ENCODE results near the gene THPO. TPM values are rescaled to one million over a fixed set of nuclear protein-coding genes. Genes with fewer than 3 reads are reported as not detected.
A peak's percentile ranks its signal among the peaks of the same experiment; 100 is the strongest.

THPO gene
- total and polyA plus RNA-seq, 2 donors (not counting 3 experiments of a cell fraction or from before 2014, with no cell fraction given) = 0.08 TPM; not detected in 1

GRCh38 chr3:184337399-184337714 is 40.6 kb downstream of the THPO start, which contains the start of gene FAM131A:
FAM131A (plus strand) TSS chr3:184337600; CDS start chr3:184337631, 31 bp downstream.
- CTCF ChIA-PET = interaction anchor here (0.7 to 2.2 kb wide), 11 partner anchors 8 to 442 kb away, joined by 3 to 7 read pairs (median 4); partner anchors contain the start of gene EIF2B5
- H3K79me2 ChIP-seq (ENCODE audit: control insufficient read depth, insufficient read depth, low read length) = peaks cover 48% of the 10 kb centered on the region
- no TSS peak for BruUV-seq (replicated peaks)

More at GRCh38 chr3:184337399-184337714, 40.6 kb downstream of the THPO start, which contains the start of gene FAM131A:
- peak within 1 kb of the TSS; percentile 31 to 62 (median 54) for H3K4me3 ChIP-seq (replicated peaks in 1 of 3; ENCODE audit: insufficient read depth in 1 of 3, low read depth in 1 of 3, low read length in 3 of 3)
- peak; percentile 35 for FAIRE-seq
- dilution Hi-C loops (cut with MboI; ENCODE audit: extremely low pct_ligation_motif_present, low sequenced_read_pairs) = no loop called here
- POLR2A ChIA-PET = interaction anchor here (0.6 to 1.0 kb wide), 3 partner anchors 22 to 186 kb away, joined by 3 to 5 read pairs (median 4); no protein-coding TSS in a partner anchor
- TF ChIP-seq CTCF (IDR thresholded peaks at IDR 0.05; ENCODE audit: extremely low read depth in 1 of 2, insufficient read depth in 1 of 2, low read depth in 1 of 2, low read length in 2 of 2) = no peak
- no peak for TF ChIP-seq FOS (IDR thresholded peaks at IDR 0.05; ENCODE audit: borderline replicate concordance, insufficient read depth, low read length)
- no peak for TF ChIP-seq MYC (IDR thresholded peaks at IDR 0.05; ENCODE audit: low read depth, low read length)
- no peak for TF ChIP-seq EZH2 (IDR thresholded peaks at IDR 0.05; ENCODE audit: borderline replicate concordance, low read depth, low read length, severe bottlenecking)
- no peak for TF ChIP-seq MAX (IDR thresholded peaks at IDR 0.05; ENCODE audit: insufficient read depth, insufficient read length)
- no peak for TF ChIP-seq POLR2A (IDR thresholded peaks at IDR 0.05; ENCODE audit: low read depth, low read length)
- TF ChIP-seq GATA2 (IDR thresholded peaks at IDR 0.05; ENCODE audit: insufficient read depth, insufficient read length, low read depth, low read length) = no peak
- no peak for TF ChIP-seq POLR2AphosphoS5 (IDR thresholded peaks at IDR 0.05; ENCODE audit: insufficient read depth, low read depth, low read length)
- TF ChIP-seq JUN (IDR thresholded peaks at IDR 0.05; ENCODE audit: borderline replicate concordance, insufficient read depth, insufficient read length, low read depth) = no peak
- H2AFZ ChIP-seq (ENCODE audit: low read depth, low read length) = peak within 1 kb of the TSS; percentile 24
- H4K20me1 ChIP-seq (replicated peaks; ENCODE audit: control insufficient read depth, extremely low read depth, insufficient read depth, low read length) = no peaks in the 10 kb centered on the region
- H3K27me3 ChIP-seq (ENCODE audit: control insufficient read depth in 2 of 2, insufficient read depth in 2 of 2, low read length in 2 of 2) = no peaks in the 10 kb centered on the region
- DNase-seq (ENCODE audit: low read depth, low spot score) = peak; percentile 12
- peaks cover 14 to 18% of the 10 kb centered on the region in 2 experiments for H3K36me3 ChIP-seq (ENCODE audit: control insufficient read depth in 2 of 2, extremely low read depth in 1 of 2, insufficient read depth in 2 of 2, low read length in 2 of 2)
- peak within 1 kb of the TSS; percentile 99 for H3K27ac ChIP-seq (ENCODE audit: insufficient read depth, low read depth, low read length)
- H3K9me3 ChIP-seq (replicated peaks; ENCODE audit: control insufficient read depth, insufficient read depth, low read length) = no peaks in the 10 kb centered on the region
- intact Hi-C loops (cut with micrococcal nuclease) = loop anchor here (10.0 kb wide), 1 partner anchor 1597 kb away; the partner anchor contains the start of gene TRA2B
- H3K4me1 ChIP-seq (ENCODE audit: control insufficient read depth, extremely low read depth, insufficient read depth, low read length) = peaks cover 69% of the 10 kb centered on the region
- peak within 1 kb of the TSS; percentile 73 for H3K4me2 ChIP-seq (ENCODE audit: insufficient read depth, low read length)
- no peaks in the 10 kb centered on the region for H3K9me1 ChIP-seq (replicated peaks; ENCODE audit: control insufficient read depth, extremely low read depth, insufficient read depth, low read length)
- H3K9ac ChIP-seq (replicated peaks; ENCODE audit: extremely low read depth, insufficient read depth, low read length) = peak within 1 kb of the TSS; percentile 76

All from endothelial cell of umbilical vein (primary cell).